G401 (cell line): ENCODE measurements around the gene WDFY4. TPM values are rescaled to one million over a fixed set of nuclear protein-coding genes. Genes with fewer than 3 reads are reported as not detected.

Source experiments
- DNase-seq: peaks from one replicate; pipeline ENCODE4 v3.0.0-alpha.2; 2015; ENCODE audit warnings: low spot score
- in situ Hi-C: cut with HindIII; loops from 2 replicates; pipeline ENCODE4 v1.10.0; 2016; ENCODE audit warnings: low sequenced_read_pairs, mixed read lengths
- total RNA-seq: library from RNA; depleted of rRNA; stranded (reverse); fragments of >200 nt; shearing (Covaris generic); gene quantifications from 2 replicates; pipeline ENCODE4 v1.2.3, GENCODE V29; 2014

WDFY4 gene
- total RNA-seq, 1 experiment from 2014 or later = not detected

GRCh38 chr10:48655411-48656240, 29.0 kb upstream of the WDFY4 start:
- peak; percentile 44 for DNase-seq
- in situ Hi-C loops = no loop called here

DNA sequence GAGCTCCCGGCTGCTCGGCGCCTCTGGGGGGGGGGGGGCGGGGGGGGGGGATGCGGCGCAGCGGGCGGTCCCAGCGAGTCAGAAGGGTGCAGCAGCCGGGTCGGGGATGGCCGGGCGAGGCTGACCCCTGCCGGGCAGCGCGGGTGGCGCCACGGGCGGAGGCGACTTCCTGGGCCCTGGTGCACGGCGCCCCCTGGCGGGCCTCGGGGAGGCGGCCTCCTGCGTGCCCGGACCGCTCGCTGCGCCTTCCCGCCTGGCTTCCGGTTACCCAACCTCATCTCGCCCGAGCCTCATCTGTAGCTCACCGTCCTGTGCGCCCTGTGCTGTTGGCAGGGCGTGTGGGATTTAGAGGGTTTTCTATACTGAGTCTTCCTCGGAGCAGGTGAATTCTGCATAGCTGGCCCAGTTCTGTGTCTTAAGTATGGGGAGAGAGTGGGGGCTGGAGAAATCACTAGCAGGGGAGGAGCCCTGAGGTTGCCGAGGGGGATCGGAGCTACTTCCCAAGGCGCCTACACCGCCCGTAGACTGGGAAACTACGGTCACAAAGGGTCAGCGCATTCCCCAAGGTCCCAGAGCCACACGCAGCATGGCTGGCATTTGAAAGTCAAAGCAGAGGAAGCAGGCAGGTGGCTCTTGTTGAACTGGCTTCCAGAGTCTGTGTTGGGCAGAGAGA, 28.3 kb upstream of the WDFY4 start:
- DNase-seq = peak; percentile 56
- in situ Hi-C loops = no loop called here

DNA sequence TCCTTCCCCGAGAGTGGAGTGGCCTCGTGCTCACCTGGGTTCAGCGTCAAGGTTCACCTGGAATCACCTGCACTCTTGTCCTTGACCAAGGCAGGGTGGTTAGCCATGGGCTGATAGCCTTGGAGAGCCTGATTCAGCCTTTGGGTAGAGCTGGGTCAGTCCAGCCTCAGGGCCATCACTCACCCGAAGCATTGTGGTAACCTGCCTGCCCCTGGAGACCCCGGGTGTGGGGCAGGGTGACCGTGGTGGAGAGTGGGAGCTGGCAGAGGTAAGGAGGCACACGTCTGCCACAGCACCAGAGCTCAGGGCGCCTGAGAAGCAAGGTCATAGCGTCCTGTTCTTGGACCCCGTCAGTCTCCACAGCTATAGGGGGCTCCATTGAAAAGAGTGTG, 27.8 kb upstream of the WDFY4 start:
- in situ Hi-C loops = no loop called here
- no peak for DNase-seq

- DNase-seq = no peak
Measured at GRCh38 chr10:48657416-48657815, 27.3 kb upstream of the WDFY4 start.

GRCh38 chr10:48658243-48658974, 26.3 kb upstream of the WDFY4 start:
- in situ Hi-C loops = no loop called here
- DNase-seq = peak; percentile 73

More at GRCh38 chr10:48657416-48657815, 27.3 kb upstream of the WDFY4 start:
- in situ Hi-C loops = no loop called here

GRCh38 chr10:48658975-48659269, 25.8 kb upstream of the WDFY4 start:
- DNase-seq = no peak
- in situ Hi-C loops = no loop called here

DNA sequence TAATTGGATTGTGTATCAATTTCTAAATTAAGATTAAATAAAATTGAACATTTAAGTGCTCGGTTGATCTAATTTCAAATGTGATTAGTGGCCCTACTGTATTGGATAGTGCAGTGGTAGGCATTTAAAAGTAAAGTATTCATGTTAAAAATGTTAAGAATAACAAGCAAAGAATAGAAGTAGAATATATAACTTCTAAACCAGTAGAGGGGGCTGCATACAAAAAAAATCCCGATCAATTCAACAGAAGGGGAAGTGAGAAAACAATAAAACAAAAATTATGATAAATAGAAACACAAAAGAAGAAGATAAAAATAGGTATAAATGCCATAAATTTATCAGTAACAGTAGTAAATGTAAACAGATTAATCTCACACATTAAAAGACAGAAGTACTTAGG, 24.9 kb upstream of the WDFY4 start:
- in situ Hi-C loops = no loop called here
- no peak for DNase-seq

- DNase-seq = no peak
- in situ Hi-C loops = no loop called here
Measured at GRCh38 chr10:48661441-48661840, 23.2 kb upstream of the WDFY4 start.

DNA sequence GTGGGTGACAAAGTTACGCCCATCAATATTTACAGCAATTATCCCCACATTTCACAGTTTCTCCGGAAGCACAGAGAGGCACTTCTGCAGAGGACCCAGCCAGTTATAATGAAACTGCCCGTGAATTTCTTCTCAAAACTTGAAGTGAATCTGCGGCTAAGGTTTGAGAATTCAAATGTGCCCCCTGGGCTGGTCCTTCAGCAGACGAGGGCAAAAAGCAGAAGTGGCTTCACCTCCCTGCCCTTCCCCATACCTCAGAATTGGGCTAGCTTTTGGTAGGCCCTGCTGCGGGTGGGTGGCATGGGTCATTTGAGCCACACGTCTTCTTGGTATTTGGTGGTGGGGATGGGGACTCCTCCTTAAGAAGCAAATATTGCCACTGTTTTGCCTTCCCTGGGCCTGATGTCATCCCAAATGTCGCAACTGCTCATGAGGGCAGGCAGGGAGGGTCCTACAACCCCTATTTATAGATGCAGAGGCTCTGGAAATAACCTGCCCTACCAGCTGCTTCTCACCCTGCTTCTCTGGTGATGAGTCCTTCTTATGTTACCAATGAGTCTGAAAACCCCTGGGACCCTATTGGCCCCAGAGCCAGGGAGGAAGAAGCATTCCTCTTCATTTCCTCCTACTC, 16.6 kb upstream of the WDFY4 start:
- no peak for DNase-seq
- in situ Hi-C loops = no loop called here

GRCh38 chr10:48670978-48671913, 13.4 kb upstream of the WDFY4 start:
- no peak for DNase-seq
- in situ Hi-C loops = no loop called here

GRCh38 chr10:48671914-48672595, 12.6 kb upstream of the WDFY4 start:
- no peak for DNase-seq
- in situ Hi-C loops = no loop called here

GRCh38 chr10:48672596-48673265, 11.9 kb upstream of the WDFY4 start:
- no peak for DNase-seq
- in situ Hi-C loops = no loop called here

GRCh38 chr10:48677625-48678024, 7.0 kb upstream of the WDFY4 start:
- DNase-seq = no peak
- in situ Hi-C loops = no loop called here

DNA sequence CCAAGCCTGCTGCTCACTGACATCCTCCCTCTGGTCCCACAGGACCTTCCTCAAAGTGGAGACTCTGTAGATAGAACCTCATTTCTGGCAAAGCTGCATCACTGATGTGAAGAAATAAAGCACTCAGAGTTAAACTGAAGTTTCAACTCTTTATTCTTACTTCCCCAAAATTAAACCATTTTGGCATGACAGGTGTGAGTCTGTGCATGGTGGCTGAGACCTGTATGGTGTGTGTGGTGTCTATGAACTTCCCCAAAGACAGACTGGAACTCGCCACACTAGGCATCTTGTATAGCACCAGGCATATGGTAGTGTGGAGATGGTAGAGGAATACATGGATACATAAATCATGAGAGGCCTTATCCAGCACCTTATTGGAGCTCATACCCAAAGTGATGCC, 6.6 kb upstream of the WDFY4 start:
- in situ Hi-C loops = no loop called here
- DNase-seq = no peak

- in situ Hi-C loops = no loop called here
- DNase-seq = no peak
Measured at GRCh38 chr10:48681740-48682139, 2.9 kb upstream of the WDFY4 start.

DNA sequence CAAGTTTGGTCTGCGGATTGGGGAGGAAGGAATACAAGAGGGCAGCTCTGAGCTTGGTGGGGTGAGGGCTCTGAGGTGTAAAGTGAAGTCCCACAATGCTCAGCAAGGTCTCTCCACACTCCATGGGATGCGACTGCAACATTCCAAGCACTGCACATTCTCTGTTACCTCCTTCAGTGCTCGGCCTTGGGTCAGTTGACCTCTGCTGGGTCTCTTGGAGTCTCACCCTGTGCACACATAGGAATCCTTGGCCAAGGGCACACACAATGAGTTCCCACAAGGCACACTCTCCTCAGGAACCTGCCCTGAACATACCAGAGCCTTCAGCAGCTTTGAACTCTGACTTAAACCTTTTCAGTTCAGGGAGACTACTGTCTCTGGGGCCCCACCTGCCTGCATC, 2.4 kb upstream of the WDFY4 start:
- in situ Hi-C loops = no loop called here

DNA sequence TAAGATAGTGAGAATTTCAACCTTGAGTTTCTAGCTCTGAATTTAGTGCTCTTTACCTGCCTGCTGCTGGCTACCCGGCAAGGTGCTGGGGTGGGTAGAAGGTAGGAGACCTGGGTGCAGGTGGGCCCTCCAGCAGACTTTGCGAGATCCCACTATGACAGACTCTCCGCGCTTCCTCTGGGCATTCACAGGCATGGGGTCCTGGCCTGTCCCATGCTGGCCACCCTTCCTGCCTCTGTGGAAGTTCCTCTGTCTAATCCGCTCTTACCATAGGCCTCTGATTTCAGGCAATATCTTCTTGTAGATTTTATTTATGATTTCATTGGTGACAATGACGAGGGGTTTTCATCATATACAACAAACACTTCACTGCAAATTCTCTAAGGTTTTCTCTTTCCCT, 1.2 kb upstream of the WDFY4 start:
- DNase-seq = no peak
- in situ Hi-C loops = no loop called here

More for the DNA sequence above, 2.4 kb upstream of the WDFY4 start:
- DNase-seq = no peak

DNA sequence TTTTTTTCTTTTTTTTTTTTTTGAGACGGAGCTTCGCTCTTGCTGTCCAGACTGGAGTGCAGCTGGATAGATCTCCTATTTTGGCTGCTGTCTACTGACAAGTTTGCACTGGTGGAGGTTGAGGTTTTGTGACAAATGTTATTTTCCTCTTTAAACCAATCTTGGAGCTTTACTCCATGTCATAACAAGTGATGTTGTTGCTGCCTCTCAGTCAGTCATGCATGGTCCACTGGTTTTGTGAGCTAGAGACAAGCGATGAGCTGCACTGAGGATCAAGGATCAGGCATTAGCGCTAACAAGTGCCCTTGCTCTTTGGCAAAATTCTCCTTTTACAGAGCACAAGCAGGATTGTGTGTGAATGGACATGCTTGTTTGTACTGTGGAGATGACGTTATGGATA, 805 bp upstream of the WDFY4 start:
- DNase-seq = no peak
- in situ Hi-C loops = no loop called here
